T-helper 9 cell (primary cell): ENCODE measurements around the gene SUOX.
A peak's percentile ranks its signal among the peaks of the same experiment; 100 is the strongest.
"Not testable (repeated sequence)": the region's sequence is repeated elsewhere in the genome, so short reads cannot be mapped to it uniquely, and the experiment has no call there.

Experiments used
- DNase-seq: peaks from one replicate; pipeline ENCODE4 v3.0.0-alpha.2; 2020
- total RNA-seq, 2 donors: gene quantifications; one replicate each; lab custom pipeline; 2026; lab: John Stamatoyannopoulos, UW

Gene SUOX
- total RNA-seq: 0.97 to 3.9 reads per million in 2 donors

DNA sequence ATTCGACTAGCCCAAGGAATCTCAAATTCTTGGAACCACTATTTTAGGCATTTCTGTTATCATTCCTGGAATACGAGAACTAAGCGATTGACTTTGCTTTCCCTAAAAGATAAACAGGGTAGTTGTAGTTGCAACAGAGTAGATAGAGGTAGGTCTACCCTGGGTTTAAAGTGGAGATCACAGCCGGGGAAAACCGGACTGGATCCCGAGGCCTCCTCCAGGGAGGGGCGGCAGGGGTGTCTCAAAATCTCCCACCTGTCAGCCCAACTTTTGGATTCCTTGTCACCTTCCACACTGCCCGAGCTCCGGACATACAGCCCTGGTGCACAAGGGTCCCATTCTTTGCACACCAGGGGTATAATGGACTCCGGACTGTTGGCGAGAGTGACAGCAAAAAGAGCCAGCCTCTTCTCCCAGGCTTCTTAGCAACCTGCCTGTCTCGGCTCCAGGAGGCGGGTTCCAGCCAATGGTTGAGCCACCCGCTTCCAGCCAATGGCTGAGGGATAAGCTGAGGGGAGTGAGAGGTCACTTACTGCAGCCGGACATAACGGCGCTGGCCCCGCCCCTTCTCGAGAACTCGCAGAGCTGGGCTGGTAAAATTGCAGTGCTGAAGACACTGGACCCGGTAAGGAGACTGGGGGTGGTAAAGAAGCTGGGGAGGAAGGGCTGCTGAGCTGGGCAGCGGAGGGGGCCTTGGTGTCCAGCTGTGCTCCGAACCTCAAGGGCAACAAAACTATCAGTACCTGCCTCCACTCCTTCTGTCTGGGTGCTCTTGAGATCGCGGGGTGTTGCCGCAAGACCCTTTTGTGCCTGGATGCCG, at the start of gene SUOX:
Gene SUOX (plus strand): TSS at position 562 of the 820 bp plus-strand sequence. CDS start 4,946 bp downstream, outside the sequence.
- no peak for DNase-seq

DNA sequence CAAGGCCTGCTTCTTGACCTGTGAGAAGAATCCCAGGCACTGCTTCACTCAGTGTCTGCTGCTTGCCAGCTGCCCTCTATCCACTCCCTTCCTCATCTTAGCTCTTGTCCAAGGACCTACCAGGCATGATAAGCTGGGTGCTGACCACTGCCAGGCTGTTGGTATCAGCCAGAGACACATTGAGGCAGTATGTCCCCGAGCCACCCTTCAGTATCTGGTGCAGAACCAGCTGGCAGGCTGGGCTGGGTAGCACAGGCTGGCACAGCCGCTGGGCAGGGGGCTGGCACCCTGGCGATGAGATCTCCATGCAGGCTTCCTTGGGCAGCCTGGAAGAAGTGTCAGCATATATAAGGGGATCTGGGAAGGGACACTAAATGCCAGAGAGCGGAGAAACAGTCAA, 41.7 kb upstream of the SUOX start:
- DNase-seq: no peak

DNA sequence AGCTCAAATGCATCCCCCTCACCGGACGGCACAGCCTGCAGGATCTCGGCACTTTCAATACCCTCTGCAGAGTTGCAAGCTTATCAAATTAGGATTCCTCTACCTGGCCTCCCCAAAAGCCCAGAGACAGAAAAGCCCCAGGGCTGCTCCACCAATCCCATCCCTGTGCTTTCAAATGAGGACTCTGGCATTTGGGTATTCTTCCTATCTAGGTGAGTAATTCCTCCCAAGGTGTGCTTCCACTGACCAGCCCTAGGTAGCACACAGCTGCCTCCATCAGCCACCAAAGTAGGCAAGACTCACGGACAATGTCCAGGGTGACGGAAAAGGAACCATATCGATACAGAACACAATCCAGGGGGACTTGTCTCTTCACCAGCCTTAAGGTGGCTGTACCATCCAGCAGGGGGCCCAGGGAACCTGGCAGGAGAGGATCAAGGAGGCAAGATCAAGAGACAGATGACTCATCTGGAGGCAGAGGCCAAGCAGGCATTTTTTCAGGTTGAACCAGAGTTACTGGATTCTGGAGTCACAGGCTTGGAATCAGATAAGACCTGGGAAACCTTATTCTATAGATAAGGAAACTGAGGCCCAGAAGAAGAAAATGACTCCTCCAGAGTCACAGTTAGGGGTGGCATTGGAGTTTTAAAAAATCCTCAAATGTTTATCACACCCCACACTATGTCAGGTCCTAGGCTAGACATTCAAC, 41.1 kb upstream of the SUOX start:
- DNase-seq: peak; percentile 34

DNA sequence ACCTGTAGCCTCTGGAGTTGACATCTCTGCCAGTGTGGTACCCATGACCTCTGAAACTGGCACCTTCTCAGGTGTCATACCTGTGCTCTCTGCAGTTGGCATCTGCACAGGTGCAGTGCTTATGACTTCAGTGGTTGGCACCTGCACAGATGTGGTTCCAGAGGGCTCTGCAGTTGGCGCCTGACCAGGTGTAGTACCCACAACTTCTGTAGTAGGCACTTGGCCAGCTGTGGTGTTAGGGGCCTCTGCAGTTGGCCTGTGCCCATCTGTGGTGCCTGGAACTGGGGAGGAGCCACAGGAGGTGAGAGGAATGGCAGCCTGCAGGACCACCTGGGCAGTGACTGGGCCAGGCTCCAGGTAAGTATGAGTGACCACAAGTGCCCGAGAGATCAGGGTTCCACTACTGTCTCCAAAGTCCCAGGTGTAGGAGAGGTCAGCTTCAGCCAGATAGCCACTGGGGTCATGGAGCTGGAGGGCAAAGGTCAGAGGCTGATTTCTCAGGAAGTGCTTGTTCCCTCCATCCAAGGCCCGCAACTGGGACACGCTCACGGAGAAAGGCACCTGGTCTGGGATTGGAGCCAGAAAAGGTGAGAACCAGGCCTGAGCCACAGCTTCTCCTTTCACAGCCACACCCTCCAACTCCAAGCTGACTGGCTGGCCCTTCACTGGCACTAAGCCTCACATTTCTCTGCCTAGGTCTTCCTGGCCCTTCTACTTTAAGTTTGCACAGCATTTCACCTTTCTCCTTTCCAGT, 39.8 kb upstream of the SUOX start:
- DNase-seq: no peak

DNA sequence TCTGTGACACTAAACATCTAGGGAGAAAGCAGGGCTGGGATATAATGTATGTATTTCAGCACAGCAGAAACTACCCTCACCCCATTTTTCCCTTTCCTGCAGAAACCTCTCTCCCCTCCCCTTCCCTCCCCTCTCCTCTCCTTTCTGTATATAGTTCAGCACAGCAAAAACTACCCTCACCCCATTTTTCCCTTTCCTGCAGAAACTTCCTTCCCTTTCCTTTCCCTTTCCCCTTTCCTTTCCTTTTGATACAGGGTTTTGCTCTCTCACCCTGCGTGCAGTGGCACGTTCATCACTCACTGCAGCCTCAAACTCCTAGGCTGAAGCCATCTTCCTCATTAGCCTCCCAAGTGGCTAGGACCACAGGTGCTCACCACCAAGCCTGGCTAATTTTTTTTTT, 33.3 kb upstream of the SUOX start:
- DNase-seq: no peak

DNA sequence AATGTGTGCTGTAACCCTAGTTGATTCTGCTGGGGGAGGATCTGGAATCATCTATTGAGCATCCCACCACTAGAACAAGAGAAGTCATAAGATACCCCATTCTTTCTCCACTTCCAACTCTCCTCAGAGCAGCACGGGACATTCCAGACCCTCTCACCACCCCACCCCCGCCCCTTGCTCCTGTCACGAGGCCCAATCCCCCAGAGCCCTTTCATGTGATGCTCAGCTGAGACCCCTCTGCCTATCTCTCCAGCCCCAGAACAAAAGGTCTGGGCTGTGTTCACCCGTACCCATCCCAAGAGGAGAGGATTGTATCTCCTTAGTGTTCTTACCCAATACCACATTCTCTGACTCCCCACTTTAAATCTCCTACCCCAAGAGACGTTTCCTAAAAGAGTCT, 31.8 kb upstream of the SUOX start:
- DNase-seq: no peak

DNA sequence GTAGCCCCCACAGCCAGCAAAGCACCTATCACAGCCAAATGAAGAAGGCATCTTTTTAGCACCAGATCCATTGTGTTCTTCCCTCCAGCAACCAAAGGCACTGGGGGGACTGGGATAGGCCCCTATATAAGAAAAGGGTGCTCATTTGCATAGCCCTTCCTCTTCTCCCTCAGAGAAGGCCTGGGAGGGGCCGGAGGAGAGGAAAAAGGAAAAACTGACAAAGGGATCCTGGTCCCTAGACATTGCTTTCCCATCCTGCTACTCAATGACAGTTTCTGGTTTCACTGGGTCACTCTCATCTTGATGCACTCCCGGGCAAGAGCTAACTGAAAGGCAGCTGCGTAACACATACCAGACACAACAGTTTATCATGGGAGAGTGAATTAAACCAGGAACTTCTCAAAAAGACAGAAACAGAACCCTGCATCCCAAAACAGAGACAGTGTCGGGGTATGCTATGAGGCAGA, 31.1 kb upstream of the SUOX start, which contains the start of gene PMEL:
Gene PMEL (minus strand): TSS at position 102 of the 467 bp plus-strand sequence. CDS start 31 bp downstream, at position 71.
- no peak for DNase-seq

DNA sequence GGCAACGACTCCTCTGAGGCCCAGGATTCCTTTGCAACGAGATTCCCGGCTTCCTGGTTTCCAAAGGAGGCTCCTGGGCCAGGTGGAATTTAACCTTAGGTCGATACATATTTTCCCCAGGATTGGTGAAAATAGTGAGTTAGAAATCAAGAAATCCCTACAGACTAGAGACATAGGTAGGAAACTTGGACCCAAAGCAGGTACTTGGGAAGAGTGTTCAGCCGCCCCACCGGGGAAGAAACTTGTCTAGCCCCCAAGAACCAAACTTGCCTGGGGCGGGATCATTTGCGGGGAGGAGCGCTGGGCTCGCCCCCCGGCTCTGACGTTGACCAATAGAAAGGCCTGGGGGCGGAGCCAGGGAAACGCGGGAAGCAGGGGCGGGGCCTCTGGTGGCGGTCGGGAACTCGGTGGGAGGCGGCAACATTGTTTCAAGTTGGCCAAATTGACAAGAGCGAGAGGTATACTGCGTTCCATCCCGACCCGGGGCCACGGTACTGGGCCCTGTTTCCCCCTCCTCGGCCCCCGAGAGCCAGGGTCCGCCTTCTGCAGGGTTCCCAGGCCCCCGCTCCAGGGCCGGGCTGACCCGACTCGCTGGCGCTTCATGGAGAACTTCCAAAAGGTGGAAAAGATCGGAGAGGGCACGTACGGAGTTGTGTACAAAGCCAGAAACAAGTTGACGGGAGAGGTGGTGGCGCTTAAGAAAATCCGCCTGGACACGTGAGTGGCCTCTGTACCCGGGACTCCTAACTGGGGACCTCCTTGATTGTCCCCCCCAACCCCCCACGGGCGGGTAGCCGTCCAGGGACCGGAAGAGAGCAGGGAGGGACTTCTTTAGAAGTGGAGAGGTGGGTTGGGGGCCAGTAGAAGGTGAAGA, 30.4 kb upstream of the SUOX start, which contains the start of gene CDK2:
Gene CDK2 (plus strand): TSS at position 423 of the 874 bp plus-strand sequence. CDS start 179 bp downstream, at position 602.
- peak; percentile 87 for DNase-seq

DNA sequence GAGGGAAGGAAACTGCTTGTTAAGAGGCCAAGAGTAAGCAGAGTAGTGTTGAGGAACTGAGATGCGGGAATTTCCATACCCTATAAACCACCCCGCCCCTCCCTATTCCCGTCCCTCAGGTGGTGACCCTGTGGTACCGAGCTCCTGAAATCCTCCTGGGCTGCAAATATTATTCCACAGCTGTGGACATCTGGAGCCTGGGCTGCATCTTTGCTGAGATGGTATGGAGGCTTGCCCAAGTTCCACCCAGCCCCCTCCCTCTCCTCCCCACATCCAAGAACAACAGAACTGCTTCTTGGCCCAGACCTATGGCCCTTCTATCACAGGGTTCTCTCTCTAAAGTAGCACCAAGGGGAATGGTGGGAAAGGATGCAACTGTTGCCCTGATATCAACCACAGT, 27.7 kb upstream of the SUOX start:
- DNase-seq: no peak

DNA sequence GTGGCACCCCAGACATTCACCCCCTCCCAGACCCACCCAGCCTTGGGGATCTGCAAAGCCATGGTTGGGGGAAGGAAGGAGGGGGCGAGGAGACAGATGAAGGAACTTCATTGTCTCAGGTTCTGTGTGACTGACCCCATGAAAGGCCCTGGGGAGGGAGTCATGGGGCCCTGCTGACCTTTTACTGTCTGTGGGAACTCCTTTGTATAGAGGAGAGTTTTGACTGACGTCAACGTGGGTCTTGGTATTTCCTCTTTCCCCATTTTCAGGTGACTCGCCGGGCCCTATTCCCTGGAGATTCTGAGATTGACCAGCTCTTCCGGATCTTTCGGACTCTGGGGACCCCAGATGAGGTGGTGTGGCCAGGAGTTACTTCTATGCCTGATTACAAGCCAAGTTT, 26.3 kb upstream of the SUOX start:
- DNase-seq: no peak

DNA sequence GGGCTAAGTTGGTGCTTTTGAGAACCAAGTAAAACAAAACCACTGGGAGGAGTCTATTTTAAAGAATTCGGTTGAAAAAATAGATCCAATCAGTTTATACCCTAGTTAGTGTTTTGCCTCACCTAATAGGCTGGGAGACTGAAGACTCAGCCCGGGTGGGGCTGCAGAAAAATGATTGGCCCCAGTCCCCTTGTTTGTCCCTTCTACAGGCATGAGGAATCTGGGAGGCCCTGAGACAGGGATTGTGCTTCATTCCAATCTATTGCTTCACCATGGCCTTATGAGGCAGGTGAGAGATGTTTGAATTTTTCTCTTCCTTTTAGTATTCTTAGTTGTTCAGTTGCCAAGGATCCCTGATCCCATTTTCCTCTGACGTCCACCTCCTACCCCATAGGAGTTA, 25.0 kb upstream of the SUOX start:
- DNase-seq: no peak

DNA sequence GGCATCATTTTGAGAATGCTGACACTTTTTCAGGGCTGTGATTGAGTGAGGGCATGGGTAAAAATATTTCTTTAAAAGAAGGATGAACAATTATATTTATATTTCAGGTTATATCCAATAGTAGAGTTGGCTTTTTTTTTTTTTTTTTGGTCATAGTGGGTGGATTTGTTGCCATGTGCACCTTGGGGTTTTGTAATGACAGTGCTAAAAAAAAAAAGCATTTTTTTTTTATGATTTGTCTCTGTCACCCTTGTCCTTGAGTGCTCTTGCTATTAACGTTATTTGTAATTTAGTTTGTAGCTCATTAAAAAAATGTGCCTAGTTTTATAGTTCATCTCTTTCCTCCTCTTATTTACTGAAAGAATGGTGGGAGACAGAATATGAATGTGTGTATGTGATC, 24.6 kb upstream of the SUOX start:
- DNase-seq: no peak

DNA sequence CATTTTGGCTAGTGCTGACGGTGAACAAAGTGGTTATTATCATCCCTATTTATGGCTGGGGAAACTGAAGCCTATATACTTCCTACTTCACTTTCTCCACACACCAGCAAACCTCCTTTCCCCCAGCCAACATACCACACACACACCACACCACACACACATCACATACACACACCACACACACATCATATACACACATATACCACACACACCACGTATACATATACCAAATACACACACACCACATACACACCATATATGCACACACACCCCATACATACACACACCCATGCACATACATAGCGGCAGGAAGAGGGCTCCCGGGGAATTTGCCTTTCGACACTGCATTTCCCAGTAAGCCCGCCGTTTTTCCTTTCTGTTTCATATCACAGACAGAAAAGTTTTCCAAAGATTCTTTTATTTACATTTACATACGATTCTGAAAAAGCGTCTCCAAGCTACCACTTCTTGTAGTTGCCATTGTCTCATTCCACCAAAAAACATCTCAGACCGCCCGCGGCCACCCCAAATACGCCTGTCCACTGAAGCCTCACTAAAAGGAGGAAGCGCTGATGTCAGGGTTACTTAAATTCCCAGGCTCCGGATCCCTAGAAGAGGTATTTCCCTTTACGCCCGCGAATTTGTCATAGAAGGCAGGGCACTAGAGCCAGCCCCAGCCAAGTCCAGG, 24.0 kb upstream of the SUOX start:
- DNase-seq: no peak

DNA sequence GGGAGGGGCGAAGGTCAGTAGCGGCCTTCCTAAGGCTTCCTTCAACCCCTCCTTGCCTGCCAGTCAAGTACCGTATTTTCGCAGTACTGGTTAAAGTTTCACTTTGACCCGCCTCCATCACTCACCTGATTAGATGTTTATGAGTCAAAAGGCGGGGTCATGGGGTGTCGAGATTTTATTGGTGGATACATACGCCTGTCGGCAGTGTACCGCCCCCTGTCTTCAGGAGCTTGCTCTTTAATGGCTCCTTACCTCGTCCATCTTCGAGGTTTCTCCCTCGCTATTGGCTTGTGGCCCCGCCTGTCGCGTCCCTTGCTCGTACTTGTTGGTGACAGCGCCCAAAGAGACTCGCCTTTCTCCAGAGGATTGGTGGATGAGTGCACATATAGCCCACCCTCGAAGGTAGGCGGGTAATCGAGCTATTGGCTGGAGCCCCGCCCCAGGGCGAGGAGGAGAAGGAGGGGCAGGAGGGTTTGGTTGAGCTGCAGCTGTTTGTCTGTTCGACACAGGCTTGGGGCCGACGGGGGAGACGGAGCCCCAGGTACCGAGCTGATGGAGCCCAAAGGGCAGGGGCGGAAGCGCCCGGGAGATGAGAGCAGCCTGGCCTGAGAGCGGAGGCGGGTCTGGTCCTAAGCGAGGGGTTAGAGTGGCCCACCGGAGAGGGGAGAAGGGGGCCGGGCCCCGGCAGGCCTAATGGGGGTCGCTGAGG, 23.3 kb upstream of the SUOX start, which contains the start of gene RAB5B:
Gene RAB5B (plus strand): TSS at position 480 of the 709 bp plus-strand sequence. CDS start 12,883 bp downstream, outside the sequence.
- peak; percentile 91 for DNase-seq

DNA sequence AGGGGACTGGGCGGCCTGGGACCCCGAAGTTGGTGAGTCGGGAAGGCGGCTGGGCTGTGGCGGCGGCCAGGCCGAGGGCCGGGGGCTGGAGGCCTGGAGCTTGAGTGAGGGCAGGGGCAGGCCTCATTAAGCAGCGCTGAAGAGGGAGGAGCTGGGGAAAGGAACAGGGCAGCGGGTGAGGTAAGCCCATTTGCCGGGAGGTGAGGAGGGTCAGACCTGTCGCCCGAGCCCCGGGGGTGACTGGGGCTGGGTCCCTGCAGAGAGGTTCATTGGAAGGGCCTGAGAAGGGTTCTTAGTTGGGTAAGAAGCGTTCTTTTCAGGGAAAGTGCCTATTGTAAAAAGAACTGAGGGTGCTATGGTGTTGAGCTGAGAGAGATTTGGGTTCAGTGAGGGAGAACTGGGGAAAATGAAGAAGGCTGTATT, 22.8 kb upstream of the SUOX start:
- DNase-seq: no peak

DNA sequence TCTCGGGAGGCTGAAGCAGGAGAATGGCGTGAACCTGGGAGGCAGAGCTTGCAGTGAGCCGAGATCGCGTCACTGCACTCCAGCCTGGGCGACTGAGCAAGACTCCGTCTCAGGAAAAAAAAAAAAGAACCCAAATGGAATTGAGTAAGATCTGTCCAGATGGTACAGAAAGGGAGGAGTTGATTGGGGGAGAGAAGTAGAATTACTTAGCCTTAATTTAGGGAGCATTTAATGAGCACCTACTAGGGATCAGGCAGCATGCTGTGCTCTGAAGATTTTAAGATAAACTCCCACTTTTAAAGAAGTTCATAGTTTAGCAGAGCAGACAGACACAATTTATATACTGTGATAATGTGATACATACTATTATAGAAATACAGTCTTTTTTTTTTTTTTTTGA, 18.7 kb upstream of the SUOX start:
- no peak for DNase-seq

DNA sequence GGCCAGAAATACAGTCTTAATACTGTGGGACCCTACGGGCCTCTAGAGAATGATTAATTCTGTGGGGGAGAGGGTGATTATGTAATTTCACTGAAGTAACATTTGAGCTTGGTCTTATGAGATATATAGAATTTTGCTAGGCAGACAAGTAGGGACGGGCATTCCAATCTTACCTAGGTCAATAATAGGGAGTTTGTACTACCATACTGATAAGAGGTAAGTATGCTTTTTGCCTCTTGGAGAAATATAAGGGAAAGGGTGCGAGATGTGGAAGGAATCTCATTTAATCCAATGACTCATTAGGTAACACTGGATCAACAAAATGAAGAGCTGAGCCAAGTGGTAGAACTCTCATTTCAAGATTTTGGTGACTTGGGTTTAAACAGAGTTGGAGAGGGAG, 18.0 kb upstream of the SUOX start:
- DNase-seq: no peak

DNA sequence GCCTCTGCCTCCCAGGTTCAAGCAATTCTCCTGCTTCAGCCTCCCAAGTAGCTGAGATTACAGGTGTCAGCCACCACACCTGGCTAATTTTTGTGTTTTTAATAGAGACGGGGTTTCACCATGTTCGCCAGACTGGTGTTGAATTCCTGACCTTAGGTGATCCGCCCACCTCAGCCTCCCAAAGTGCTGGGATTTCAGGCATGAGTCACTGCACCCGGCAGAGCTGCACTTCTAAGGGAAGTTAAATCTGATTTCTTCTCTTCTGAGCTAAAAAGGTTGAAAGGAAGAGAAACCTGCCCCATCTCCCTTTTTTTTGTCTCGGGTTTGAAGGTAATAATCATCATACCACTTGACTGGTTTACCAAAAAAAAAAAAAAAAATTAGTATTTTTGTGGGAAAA, 15.2 kb upstream of the SUOX start:
- DNase-seq: not testable (repeated sequence)

DNA sequence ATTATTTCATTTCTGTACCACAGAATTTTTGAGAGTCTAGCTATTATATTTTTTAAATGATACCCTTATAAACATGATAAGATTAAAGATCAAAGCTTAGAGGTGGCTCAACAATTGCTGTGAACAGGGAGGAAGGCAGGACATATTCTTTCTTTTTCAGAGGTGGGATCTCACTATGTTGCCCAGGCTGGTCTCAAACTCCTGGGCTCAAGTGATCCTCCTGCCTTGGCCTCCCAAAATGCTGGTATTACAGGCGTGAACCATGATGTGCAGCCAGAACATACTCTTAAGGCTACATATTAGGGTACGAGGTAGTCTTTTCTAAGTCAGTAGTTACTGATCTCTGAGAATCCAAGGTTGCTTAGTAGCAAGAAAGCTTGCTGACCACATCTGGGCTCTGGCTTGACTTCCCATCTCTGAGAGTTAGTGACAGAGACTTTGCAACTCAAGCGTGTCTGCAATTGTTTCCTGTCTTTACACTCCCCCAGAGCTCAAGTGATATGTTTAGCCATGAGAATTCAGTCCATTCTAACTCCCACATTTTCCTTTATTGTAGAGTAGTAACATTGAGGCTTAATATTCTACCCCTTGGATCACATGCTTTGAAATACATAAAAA, 14.6 kb upstream of the SUOX start:
- no peak for DNase-seq

DNA sequence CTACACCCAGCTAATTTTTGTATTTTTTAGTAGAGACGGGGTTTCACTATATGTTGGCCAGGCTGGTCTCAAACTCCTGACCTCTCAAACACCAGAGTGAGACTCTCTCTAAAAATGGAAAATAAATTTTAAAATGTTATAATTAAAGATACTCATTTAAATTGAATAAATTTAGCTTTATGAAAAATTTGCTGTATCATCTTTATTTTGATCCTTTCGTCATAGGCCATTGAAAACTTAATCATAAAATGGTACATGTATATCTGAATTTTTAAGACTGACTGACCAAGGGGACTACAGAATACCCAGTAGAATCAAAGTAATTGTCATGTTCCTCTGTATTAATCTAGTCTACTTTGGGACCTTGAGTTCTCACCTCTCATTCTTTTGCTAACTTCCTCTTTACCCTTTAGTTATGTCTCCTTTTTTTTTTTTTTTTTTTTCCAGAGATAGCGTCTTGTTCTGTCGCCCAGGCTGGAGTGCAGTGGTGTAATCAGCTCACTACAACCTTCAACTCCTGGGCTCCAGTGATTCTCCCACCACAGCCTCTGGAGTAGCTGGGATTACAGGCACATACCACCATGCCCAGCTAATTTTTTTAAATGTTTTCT, 13.7 kb upstream of the SUOX start:
- no peak for DNase-seq
